Stomach (tissue), 9 donors: ENCODE measurements around the gene TLCD3A. TPM values are rescaled to one million over a fixed set of nuclear protein-coding genes. Genes with fewer than 3 reads are reported as not detected.

Experiments used
- DNase-seq, 2 donors: peaks; one replicate each; pipeline versions ENCODE4 v3.0.0 to v3.0.0-alpha.2; 2013 to 2019
- H3K27ac ChIP-seq, 5 donors: fragments of 200-600 bp in 4 of 5; sonication (generic) in 4 of 5; one replicate each; pipeline ENCODE4 v1.5.1; 2013 to 2019; ENCODE audit warnings: mild to moderate bottlenecking in 1 of 5, moderate library complexity in 1 of 5
- H3K27me3 ChIP-seq, 3 donors: fragments of 200-600 bp; sonication (generic); one replicate each; pipeline ENCODE4 v1.5.1; 2017 to 2019; ENCODE audit warnings: mixed run types in 1 of 3
- H3K36me3 ChIP-seq, 4 donors: fragments of 200-600 bp; sonication (generic); 1 replicate in 3 of 4; 2 replicates in 1 of 4; pipeline ENCODE4 v1.5.1; 2016 to 2019
- H3K4me1 ChIP-seq, 4 donors: fragments of 200-600 bp; sonication (generic); one replicate each; pipeline ENCODE4 v1.5.1; 2016 to 2019
- H3K4me3 ChIP-seq, 4 donors: fragments of 200-600 bp; sonication (generic) in 3 of 4; one replicate each; pipeline ENCODE4 v1.5.1; 2016 to 2019; ENCODE audit warnings: mild to moderate bottlenecking in 1 of 4
- H3K9me3 ChIP-seq, 4 donors: fragments of 200-600 bp; sonication (generic); one replicate each; pipeline ENCODE4 v1.5.1; 2016 to 2019
- EP300 ChIP-seq: sonication (generic); formaldehyde crosslinking; IDR thresholded peaks from one replicate; pipeline ENCODE4 v1.6.1; 2017; ENCODE audit warnings: antibody characterized with exemption
- POLR2A ChIP-seq, 4 donors: fragments of 450-650 bp; IDR thresholded peaks; one replicate each; pipeline ENCODE4 v1.6.1; 2016; ENCODE audit warnings: antibody characterized with exemption in 4 of 4, control low read depth in 2 of 4, mild to moderate bottlenecking in 1 of 4, moderate library complexity in 1 of 4
- POLR2AphosphoS5 ChIP-seq, 3 donors: sonication (generic); formaldehyde crosslinking; IDR thresholded peaks; one replicate each; pipeline ENCODE4 v1.6.1; 2016; ENCODE audit warnings: antibody characterized with exemption in 3 of 3
- WGBS, 5 donors: extraction: QIAGEN DNeasy Blood & Tissue Kit in 3 of 5; methylation state at CpG; one replicate each; pipeline versions ENCODE4 v1.1.5 to v1.1.7; 2013 to 2018; 5-methylcytosine and 5-hydroxymethylcytosine counted together
- intact Hi-C: fragments of 100-400 bp; cut with DNase I; formaldehyde crosslinking; loops from one replicate; pipeline ENCODE4 v1.15.1; 2023; ENCODE audit warnings: low total_unique reads
- polyA plus RNA-seq, 3 donors: library from polyadenylated mRNA; stranded (reverse); fragments of 200-250 nt; gene quantifications; one replicate each; pipeline ENCODE4 v1.2.3, GENCODE V29; 2013
- total RNA-seq, 5 donors: library from RNA; depleted of rRNA; stranded (reverse); fragments of >200 nt; gene quantifications; one replicate each; pipeline versions ENCODE4 v1.1.0 to v1.2.3, GENCODE V29; 2014 to 2016
- TF ChIP-seq, protein P1 (sequence below), 7 experiments: fragments of 450-650 bp in 4 of 7; fragments of 200-600 bp in 3 of 7; sonication (generic) in 3 of 7; IDR thresholded peaks; one replicate each; pipeline ENCODE4 v1.5.1; 2016 to 2019; ENCODE audit warnings: antibody characterized with exemption in 7 of 7, control low read depth in 2 of 7, mild to moderate bottlenecking in 1 of 7
- donor health status: healthy with polysubstance abuse.
- donor health status: Bipolar disorder and iron deficiency.
- donor health status: healthy.

The TLCD3A gene
- total and polyA plus RNA-seq, 8 donors, result 0.58 to 33.2 (median 11.8) TPM

DNA sequence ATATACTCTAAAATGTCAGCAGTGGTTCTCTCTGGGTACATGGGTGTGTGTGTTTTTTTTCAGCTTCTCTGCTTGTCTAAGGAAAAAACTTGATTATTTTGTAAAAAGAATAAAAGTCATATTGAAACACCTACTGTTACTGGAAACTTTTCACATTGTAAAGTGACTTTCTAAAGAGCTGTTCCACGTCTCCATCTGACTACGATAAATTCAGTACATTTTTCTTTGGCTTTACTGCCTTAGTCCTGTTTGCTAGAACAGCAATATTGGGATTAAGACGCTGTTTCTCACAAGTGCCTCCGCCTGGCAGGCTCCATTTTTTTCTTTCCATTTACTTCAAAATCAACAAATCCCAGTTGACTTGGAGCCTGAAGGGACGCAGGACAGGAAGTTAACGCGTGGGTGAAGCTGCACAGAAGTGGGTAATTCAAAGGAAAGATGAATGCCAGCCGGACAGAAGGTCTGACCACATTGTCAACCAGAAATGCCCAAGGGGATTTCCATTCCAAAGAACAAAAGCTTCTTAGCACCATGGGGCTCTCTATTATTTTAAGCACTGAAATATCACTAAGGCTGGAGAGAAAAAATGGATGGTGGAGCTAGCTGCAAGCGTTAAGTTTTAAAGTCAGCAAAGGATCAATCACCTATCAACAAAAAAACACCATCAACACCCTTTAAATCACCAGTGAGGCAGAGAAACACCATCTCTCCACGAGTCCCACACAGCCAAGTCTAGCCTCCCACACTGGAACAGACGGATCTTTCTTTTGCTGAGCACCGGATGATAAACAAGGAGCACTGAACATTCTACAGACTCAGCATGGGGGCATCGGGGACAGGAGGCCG, 41.3 kb downstream of the TLCD3A start:
- Histone ChIP-seq H3K27me3 (no peaks in the 10 kb centered on the region), H3K4me1 (peaks cover 0 to 5% (median 0%) of the 10 kb centered on the region in 4 donors), H3K27ac (no peak overlapping the region), H3K4me3 (no peak overlapping the region), H3K9me3 (no peaks in the 10 kb centered on the region), H3K36me3 (peaks cover 54 to 100% (median 99%) of the 10 kb centered on the region in 4 donors)
- TF ChIP-seq, protein P1, sequence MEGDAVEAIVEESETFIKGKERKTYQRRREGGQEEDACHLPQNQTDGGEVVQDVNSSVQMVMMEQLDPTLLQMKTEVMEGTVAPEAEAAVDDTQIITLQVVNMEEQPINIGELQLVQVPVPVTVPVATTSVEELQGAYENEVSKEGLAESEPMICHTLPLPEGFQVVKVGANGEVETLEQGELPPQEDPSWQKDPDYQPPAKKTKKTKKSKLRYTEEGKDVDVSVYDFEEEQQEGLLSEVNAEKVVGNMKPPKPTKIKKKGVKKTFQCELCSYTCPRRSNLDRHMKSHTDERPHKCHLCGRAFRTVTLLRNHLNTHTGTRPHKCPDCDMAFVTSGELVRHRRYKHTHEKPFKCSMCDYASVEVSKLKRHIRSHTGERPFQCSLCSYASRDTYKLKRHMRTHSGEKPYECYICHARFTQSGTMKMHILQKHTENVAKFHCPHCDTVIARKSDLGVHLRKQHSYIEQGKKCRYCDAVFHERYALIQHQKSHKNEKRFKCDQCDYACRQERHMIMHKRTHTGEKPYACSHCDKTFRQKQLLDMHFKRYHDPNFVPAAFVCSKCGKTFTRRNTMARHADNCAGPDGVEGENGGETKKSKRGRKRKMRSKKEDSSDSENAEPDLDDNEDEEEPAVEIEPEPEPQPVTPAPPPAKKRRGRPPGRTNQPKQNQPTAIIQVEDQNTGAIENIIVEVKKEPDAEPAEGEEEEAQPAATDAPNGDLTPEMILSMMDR (IDR thresholded peaks at IDR 0.05), result no peak
- WGBS, 5 donors, result 79 to 87% (median 81%) methylated on average over 14 of the region's 14 CpGs
- no peak for DNase-seq
- intact Hi-C loops, result no loop called here

DNA sequence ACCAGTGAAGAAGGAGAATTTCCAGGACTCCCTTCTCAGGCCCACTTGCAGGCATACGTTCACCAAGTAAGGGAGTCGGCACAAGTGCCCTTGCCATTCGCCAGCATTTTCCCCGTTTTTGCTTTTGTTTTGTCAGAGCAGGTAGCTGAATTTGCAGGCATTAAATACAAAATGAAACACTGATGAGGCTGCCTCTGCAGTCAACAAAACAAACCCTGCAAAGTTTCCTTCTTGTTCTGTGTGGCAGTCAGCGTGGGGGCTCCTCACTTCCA, 41.9 kb downstream of the TLCD3A start:
- H3K4me3 ChIP-seq, result no peak overlapping the region
- H3K4me1 ChIP-seq, result peaks cover 0 to 5% (median 0%) of the 10 kb centered on the region in 4 donors
- 90 to 97% (median 95%) methylated on average over 5 of the region's 5 CpGs for WGBS, 5 donors
- no peak for TF ChIP-seq EP300
- TF ChIP-seq POLR2AphosphoS5 (IDR thresholded peaks at IDR 0.05), result no peak
- TF ChIP-seq, protein P1 (IDR thresholded peaks at IDR 0.05), result no peak
- TF ChIP-seq POLR2A (IDR thresholded peaks at IDR 0.05), result no peak
- H3K27ac ChIP-seq, result no peak overlapping the region
- no peak for DNase-seq
- intact Hi-C loops, result no loop called here
- no peaks in the 10 kb centered on the region for H3K27me3 ChIP-seq
- H3K36me3 ChIP-seq, result peaks cover 51 to 97% (median 96%) of the 10 kb centered on the region in 4 donors
- no peaks in the 10 kb centered on the region for H3K9me3 ChIP-seq

DNA sequence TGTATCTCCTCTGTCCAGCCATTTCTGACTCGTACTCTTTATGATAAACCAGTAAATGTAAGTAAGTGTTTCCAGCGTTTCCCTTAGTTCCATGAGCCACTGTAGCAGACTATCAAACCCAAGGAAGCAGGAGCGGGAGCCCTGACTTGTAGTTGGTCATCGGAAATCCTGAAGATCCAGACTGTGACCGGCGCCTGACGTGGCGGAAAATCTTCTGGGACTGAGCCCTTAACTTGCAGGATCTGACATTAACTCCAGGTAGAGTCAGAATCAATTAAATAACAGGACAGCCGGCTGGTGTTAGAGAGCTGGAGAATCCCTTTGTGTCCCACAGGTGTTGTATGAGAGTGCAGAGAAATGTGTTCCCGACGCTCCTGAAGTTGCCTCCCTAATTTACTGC, 45.7 kb downstream of the TLCD3A start:
- intact Hi-C loops, result no loop called here
- H3K4me1 ChIP-seq, result peaks cover 14 to 23% (median 18%) of the 10 kb centered on the region in 4 donors

GRCh38 chr17:781805-782731, 49.7 kb downstream of the TLCD3A start, which contains the start of the genes GLOD4 and MRM3:
TSS of gene GLOD4 (minus strand) at chr17:782280. CDS start at chr17:782255, 25 bp downstream.
TSS of gene MRM3 (plus strand) at chr17:782353. CDS start at chr17:782379, 26 bp downstream.
- no peaks in the 10 kb centered on the region for H3K27me3 ChIP-seq
- peak; percentile 97 to 98 for DNase-seq
- H3K4me3 ChIP-seq, result peak within 1 kb of the TSS; percentile 94 to 96 (median 94)
- 0 to 1% (median 0%) methylated on average over 27 to 87 of the region's 87 CpGs for WGBS, 5 donors
- H3K27ac ChIP-seq, result peak within 1 kb of the TSS; percentile 83 to 93 (median 87)
- TF ChIP-seq POLR2AphosphoS5 (IDR thresholded peaks at IDR 0.05), result peak; percentile 97 to 99 (median 97)
- peak in 1 of 4 donors; percentile 82 for TF ChIP-seq POLR2A (IDR thresholded peaks at IDR 0.05)
- no peak for TF ChIP-seq EP300
- TF ChIP-seq, protein P1 (IDR thresholded peaks at IDR 0.05), result peak in 2 of 7 experiments; percentile 17 to 50
- intact Hi-C loops, result no loop called here
- peaks cover 30 to 55% (median 39%) of the 10 kb centered on the region in 4 donors for H3K4me1 ChIP-seq
- H3K36me3 ChIP-seq, result peaks cover 11 to 30% (median 28%) of the 10 kb centered on the region in 4 donors
- H3K9me3 ChIP-seq, result no peaks in the 10 kb centered on the region

More for the DNA sequence above, 45.7 kb downstream of the TLCD3A start:
- Histone ChIP-seq H3K27ac (no peak overlapping the region), H3K27me3 (no peaks in the 10 kb centered on the region), H3K4me3 (no peak overlapping the region), H3K9me3 (no peaks in the 10 kb centered on the region), H3K36me3 (peaks cover 32 to 60% (median 58%) of the 10 kb centered on the region in 4 donors)
- no peak for DNase-seq
- TF ChIP-seq POLR2AphosphoS5 (IDR thresholded peaks at IDR 0.05) (no peak), EP300 (no peak), POLR2A (IDR thresholded peaks at IDR 0.05) (no peak)
- TF ChIP-seq, protein P1 (IDR thresholded peaks at IDR 0.05), result no peak
- WGBS, 5 donors, result 92 to 96% (median 93%) methylated on average over 11 of the region's 11 CpGs
